Stomach (tissue), 4 donors: ENCODE results near the gene TLR1.

Source experiments
- CTCF ChIP-seq, 7 experiments: fragments of 450-650 bp in 4 of 7; fragments of 200-600 bp in 3 of 7; sonication (generic) in 3 of 7; IDR thresholded peaks; one replicate each; pipeline ENCODE4 v1.5.1; 2016 to 2019; ENCODE audit warnings: antibody characterized with exemption in 7 of 7, control low read depth in 2 of 7, mild to moderate bottlenecking in 1 of 7
- EP300 ChIP-seq: sonication (generic); formaldehyde crosslinking; IDR thresholded peaks from one replicate; pipeline ENCODE4 v1.6.1; 2017; ENCODE audit warnings: antibody characterized with exemption
- POLR2A ChIP-seq, 4 donors: fragments of 450-650 bp; IDR thresholded peaks; one replicate each; pipeline ENCODE4 v1.6.1; 2016; ENCODE audit warnings: antibody characterized with exemption in 4 of 4, control low read depth in 2 of 4, mild to moderate bottlenecking in 1 of 4, moderate library complexity in 1 of 4
- POLR2AphosphoS5 ChIP-seq, 3 donors: sonication (generic); formaldehyde crosslinking; IDR thresholded peaks; one replicate each; pipeline ENCODE4 v1.6.1; 2016; ENCODE audit warnings: antibody characterized with exemption in 3 of 3

- TF ChIP-seq CTCF (IDR thresholded peaks at IDR 0.05) (no peak), POLR2AphosphoS5 (IDR thresholded peaks at IDR 0.05) (no peak), EP300 (no peak), POLR2A (IDR thresholded peaks at IDR 0.05) (no peak)
Observed at GRCh38 chr4:38775326-38775725, 29.3 kb downstream of the TLR1 start.
